T-helper 2 cell treated with Interferon-gamma antibody and Interleukin-4, amounts not matched to agents 5 μg/mL and 100 μg/mL, for 36 hours (primary cell): ENCODE measurements around the gene ATP13A1.
"Not testable (repeated sequence)": the region's sequence is repeated elsewhere in the genome, so short reads cannot be mapped to it uniquely, and the experiment has no call there.

ENCODE experiments used
- DNase-seq: peaks from one replicate; pipeline ENCODE4 v3.0.0; 2021; ENCODE audit warnings: low spot score
- H3K27ac Mint-ChIP-seq: one replicate; pipeline ENCODE4 v1.8.0; 2021; ENCODE audit warnings: mild to moderate bottlenecking, mixed read lengths
- H3K27me3 Mint-ChIP-seq: one replicate; pipeline ENCODE4 v1.8.0; 2021; ENCODE audit warnings: low read depth, mixed read lengths
- H3K36me3 Mint-ChIP-seq: one replicate; pipeline ENCODE4 v1.8.0; 2021; ENCODE audit warnings: low read depth, mixed read lengths
- H3K4me1 Mint-ChIP-seq: one replicate; pipeline ENCODE4 v1.8.0; 2021; ENCODE audit warnings: low read depth, mixed read lengths
- H3K4me3 Mint-ChIP-seq: one replicate; pipeline ENCODE4 v1.8.0; 2022; ENCODE audit warnings: mild to moderate bottlenecking, moderate library complexity, mixed read lengths
- H3K9me3 Mint-ChIP-seq: one replicate; pipeline ENCODE4 v1.8.0; 2021; ENCODE audit warnings: mixed read lengths

Gene ATP13A1

DNA sequence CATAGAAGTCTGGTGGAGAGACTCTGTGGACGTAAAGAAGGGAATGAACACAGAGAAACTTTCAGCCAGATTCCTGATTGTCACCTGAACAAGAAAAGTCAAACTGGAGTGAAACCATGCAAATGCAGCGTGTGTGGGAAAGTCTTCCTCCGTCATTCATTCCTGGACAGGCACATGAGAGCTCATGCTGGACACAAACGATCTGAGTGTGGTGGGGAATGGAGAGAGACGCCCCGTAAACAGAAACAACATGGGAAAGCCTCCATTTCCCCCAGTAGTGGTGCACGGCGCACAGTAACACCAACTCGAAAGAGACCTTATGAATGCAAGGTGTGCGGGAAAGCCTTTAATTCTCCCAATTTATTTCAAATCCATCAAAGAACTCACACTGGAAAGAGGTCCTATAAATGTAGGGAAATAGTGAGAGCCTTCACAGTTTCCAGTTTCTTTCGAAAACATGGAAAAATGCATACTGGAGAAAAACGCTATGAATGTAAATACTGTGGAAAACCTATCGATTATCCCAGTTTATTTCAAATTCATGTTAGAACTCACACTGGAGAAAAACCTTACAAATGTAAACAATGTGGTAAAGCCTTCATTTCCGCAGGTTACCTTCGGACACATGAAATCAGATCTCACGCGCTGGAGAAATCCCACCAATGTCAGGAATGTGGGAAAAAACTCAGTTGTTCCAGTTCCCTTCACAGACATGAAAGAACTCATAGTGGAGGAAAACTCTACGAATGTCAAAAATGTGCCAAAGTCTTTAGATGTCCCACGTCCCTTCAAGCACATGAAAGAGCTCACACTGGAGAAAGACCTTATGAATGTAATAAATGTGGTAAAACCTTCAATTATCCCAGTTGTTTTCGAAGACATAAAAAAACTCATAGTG is 15.9 kb upstream of the ATP13A1 start:
- DNase-seq, result no peak
- no peak overlapping the region for H3K27ac Mint-ChIP-seq
- no peaks in the 10 kb centered on the region for H3K27me3 Mint-ChIP-seq
- H3K36me3 Mint-ChIP-seq, result peaks cover 95% of the 10 kb centered on the region
- H3K4me1 Mint-ChIP-seq, result no peaks in the 10 kb centered on the region
- H3K4me3 Mint-ChIP-seq, result no peak overlapping the region
- peaks cover 73% of the 10 kb centered on the region for H3K9me3 Mint-ChIP-seq

DNA sequence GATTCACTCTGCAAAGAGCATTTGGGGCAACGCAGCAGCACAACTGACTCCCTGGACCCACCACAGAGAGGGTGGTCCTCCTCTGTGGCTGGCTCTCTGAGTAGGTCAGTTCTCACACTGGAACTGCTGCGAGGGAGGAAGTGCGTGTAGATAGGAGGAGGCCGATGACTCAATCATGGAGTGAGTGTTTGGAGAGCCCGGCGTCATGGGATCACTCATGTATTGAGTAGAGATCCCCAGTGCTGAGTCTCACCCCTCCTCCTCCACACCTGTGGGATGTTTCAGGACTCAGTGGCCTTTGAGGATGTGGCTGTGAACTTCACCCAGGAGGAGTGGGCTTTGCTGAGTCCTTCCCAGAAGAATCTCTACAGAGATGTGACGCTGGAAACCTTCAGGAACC is 14.1 kb upstream of the ATP13A1 start:
- Mint-ChIP-seq H3K4me3 (no peak overlapping the region), H3K36me3 (peaks cover 93% of the 10 kb centered on the region), H3K27me3 (no peaks in the 10 kb centered on the region), H3K27ac (no peak overlapping the region), H3K4me1 (no peaks in the 10 kb centered on the region), H3K9me3 (peaks cover 64% of the 10 kb centered on the region)
- DNase-seq, result no peak

- H3K9me3 Mint-ChIP-seq, result peaks cover 57% of the 10 kb centered on the region
- no peak overlapping the region for H3K4me3 Mint-ChIP-seq
- H3K4me1 Mint-ChIP-seq, result peaks cover 5% of the 10 kb centered on the region
- DNase-seq, result no peak
- H3K27me3 Mint-ChIP-seq, result no peaks in the 10 kb centered on the region
- H3K36me3 Mint-ChIP-seq, result peaks cover 92% of the 10 kb centered on the region
- H3K27ac Mint-ChIP-seq, result no peak overlapping the region
Observed at GRCh38 chr19:19674315-19674714, 10.8 kb upstream of the ATP13A1 start.

GRCh38 chr19:19672816-19673215 is 9.3 kb upstream of the ATP13A1 start:
- Mint-ChIP-seq H3K4me1 (peaks cover 11% of the 10 kb centered on the region), H3K4me3 (no peak overlapping the region), H3K27ac (no peak overlapping the region), H3K36me3 (peaks cover 83% of the 10 kb centered on the region), H3K9me3 (peaks cover 46% of the 10 kb centered on the region), H3K27me3 (no peaks in the 10 kb centered on the region)
- no peak for DNase-seq

DNA sequence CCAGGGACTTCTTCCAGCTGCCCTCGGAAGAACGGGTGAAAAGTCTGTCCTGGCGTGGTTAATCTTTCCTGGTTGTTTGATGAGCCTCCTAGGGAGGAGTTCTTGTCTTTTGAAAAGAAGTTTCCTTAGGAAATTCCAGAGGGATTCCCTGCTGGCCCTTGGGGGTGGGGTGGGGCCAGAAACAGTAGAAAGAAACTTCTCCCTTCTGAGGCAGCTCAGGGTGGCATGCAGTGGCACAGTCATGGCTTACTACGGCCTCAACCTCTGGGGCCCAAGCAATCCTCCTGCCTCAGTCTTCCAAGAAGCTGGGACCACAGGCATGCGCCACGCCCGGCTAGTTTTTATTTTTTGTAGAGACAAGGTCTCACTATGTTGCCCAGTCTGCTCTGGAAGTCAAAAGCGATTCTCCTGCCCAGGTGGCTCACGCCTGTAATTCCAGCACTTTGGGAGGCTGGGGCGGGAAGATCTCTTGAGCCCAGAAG is 6.6 kb upstream of the ATP13A1 start:
- H3K27ac Mint-ChIP-seq, result peak overlapping the region; percentile 97
- H3K36me3 Mint-ChIP-seq, result peaks cover 63% of the 10 kb centered on the region
- peak overlapping the region; percentile 86 for H3K4me3 Mint-ChIP-seq
- no peak for DNase-seq
- H3K27me3 Mint-ChIP-seq, result no peaks in the 10 kb centered on the region
- H3K4me1 Mint-ChIP-seq, result peaks cover 13% of the 10 kb centered on the region
- peaks cover 25% of the 10 kb centered on the region for H3K9me3 Mint-ChIP-seq

DNA sequence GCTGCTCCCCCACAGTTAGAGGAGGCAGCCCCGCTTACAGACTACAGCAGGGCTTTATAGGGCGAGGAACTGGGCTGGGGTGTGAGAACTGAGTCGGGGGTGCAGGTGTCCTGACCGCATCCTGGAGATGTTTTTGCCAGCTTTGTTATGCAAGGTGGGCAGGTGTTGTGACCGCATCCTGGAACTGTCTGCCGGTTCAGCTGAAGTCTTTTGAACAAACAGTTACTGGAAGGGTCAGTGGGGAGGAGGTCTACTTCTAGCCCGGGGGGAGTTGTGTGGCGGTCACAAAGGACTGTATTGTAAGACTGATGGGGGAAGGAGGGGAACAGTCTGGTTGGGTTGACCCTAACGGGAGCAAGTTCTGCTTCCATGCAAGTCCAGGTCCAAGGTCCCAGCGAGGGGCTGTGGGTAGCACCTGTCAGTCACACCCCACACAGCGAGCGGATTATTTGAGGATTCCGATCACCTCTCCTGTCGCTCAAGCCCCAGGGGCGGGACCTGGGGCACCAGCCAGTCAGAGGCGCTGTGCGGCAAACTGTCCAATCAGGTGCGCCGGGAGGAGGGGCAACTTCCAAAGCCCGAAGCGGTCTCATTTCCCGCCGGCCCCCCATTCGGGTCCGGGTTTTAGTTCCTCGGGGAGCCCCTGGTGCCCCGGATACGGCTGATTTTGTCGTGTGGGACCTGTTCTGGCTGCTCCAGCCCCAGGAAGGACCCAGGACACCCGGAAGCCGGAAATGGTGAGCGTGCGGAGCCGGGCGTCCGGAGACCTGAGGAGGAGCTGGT is 4.9 kb upstream of the ATP13A1 start, which contains the start of gene ZNF101:
ZNF101 (plus strand) TSS at position 610 of the 783 bp plus-strand sequence; CDS start at position 735, 125 bp downstream.
- H3K9me3 Mint-ChIP-seq, result peaks cover 17% of the 10 kb centered on the region
- DNase-seq, result peak; percentile 95
- H3K27ac Mint-ChIP-seq, result peak within 1 kb of the TSS; percentile 97
- H3K4me1 Mint-ChIP-seq, result peaks cover 15% of the 10 kb centered on the region
- H3K36me3 Mint-ChIP-seq, result peaks cover 51% of the 10 kb centered on the region
- peak within 1 kb of the TSS; percentile 88 for H3K4me3 Mint-ChIP-seq
- H3K27me3 Mint-ChIP-seq, result no peaks in the 10 kb centered on the region

GRCh38 chr19:19665420-19665948 is 2.0 kb upstream of the ATP13A1 start:
- Mint-ChIP-seq H3K4me1 (peaks cover 33% of the 10 kb centered on the region), H3K36me3 (peaks cover 40% of the 10 kb centered on the region), H3K4me3 (peak overlapping the region; percentile 34)
- not testable (repeated sequence) for H3K27ac Mint-ChIP-seq, H3K9me3 Mint-ChIP-seq, H3K27me3 Mint-ChIP-seq, DNase-seq

DNA sequence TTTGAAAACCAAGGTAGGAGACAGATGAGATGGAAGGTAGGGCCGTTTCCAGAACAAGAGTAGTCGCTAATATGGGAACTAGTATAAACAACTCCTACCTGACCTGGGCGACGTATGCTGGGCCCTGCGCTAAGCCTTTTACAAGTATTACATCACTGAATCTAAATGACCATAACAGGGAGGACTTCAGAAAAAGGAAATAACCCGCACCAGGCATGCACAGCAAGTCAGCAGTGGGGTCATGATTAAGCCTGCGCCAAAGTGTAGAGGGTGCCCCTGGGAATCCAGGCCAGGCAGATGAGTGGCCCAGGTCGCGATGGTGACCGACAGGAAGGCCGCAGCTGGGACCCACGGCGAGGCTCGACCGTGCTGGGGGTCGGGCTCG is 613 bp downstream of the ATP13A1 start:
- H3K4me1 Mint-ChIP-seq, result peaks cover 24% of the 10 kb centered on the region
- no peak for DNase-seq
- H3K27me3 Mint-ChIP-seq, result no peaks in the 10 kb centered on the region

DNA sequence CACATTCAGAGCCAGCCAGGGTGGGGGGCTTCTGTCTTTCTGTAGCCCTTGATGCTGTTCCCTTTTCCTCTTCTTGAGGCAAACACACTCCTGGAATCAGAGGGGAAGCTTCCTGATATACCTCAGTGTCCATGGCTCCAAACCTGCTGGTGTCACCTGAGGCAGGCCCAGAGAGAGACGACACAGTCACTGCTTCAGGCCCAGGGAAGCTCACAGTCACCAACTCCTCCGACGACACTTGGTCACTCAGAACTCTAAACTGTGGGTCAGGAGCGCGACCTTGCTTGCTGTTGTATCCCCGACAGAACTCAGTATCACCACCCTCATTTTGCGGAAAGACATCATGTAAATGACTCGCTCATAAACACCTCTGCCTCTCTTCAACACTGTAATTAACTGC is 1.1 kb downstream of the ATP13A1 start:
- Mint-ChIP-seq H3K4me3 (peak overlapping the region; percentile 90), H3K4me1 (peaks cover 21% of the 10 kb centered on the region), H3K27me3 (no peaks in the 10 kb centered on the region), H3K27ac (peak overlapping the region; percentile 90), H3K36me3 (peaks cover 38% of the 10 kb centered on the region), H3K9me3 (peaks cover 4% of the 10 kb centered on the region)
- DNase-seq, result no peak

More for the DNA sequence above, 613 bp downstream of the ATP13A1 start:
- peaks cover 38% of the 10 kb centered on the region for H3K36me3 Mint-ChIP-seq
- H3K9me3 Mint-ChIP-seq, result peaks cover 4% of the 10 kb centered on the region
- peak overlapping the region; percentile 90 for H3K27ac Mint-ChIP-seq
- H3K4me3 Mint-ChIP-seq, result peak overlapping the region; percentile 90

DNA sequence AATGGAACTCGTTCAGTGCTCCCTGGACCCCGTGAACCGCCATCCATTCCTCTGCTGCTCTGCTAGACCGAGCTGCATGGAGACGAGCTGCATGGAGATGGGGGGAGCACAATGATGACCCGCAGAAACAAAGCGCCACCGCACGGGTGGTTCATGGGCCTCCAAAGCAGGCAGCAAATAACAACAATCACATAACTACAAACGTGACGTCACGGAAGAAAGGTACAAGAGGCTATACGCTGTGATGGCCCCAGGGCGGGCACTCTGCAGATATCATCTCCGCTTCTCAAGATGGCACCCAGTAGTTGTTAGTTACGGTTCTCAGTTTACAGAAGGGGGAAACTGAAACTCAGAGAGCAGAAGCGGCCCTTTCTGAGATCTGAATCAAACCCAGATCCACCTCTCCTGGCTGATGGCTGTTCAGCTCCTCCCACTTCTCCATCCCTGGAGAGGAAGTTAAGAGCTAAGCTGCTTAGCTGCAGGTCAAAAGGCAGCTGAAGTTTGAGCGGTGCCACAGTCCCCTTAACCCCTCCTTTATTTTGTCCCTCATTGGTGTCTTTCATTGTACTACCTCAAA is 1.7 kb downstream of the ATP13A1 start:
- DNase-seq, result peak; percentile 26
- Mint-ChIP-seq H3K4me1 (peaks cover 21% of the 10 kb centered on the region), H3K27ac (peak overlapping the region; percentile 90), H3K4me3 (peak overlapping the region; percentile 90), H3K27me3 (no peaks in the 10 kb centered on the region), H3K9me3 (peaks cover 1% of the 10 kb centered on the region), H3K36me3 (peaks cover 39% of the 10 kb centered on the region)

GRCh38 chr19:19661141-19661674 is 2.3 kb downstream of the ATP13A1 start:
- Mint-ChIP-seq H3K9me3 (no peaks in the 10 kb centered on the region), H3K36me3 (peaks cover 38% of the 10 kb centered on the region), H3K4me3 (peak overlapping the region; percentile 90), H3K27ac (peak overlapping the region; percentile 90), H3K4me1 (peaks cover 21% of the 10 kb centered on the region), H3K27me3 (no peaks in the 10 kb centered on the region)
- no peak for DNase-seq

GRCh38 chr19:19659646-19660245 is 3.7 kb downstream of the ATP13A1 start:
- peaks cover 21% of the 10 kb centered on the region for H3K4me1 Mint-ChIP-seq

DNA sequence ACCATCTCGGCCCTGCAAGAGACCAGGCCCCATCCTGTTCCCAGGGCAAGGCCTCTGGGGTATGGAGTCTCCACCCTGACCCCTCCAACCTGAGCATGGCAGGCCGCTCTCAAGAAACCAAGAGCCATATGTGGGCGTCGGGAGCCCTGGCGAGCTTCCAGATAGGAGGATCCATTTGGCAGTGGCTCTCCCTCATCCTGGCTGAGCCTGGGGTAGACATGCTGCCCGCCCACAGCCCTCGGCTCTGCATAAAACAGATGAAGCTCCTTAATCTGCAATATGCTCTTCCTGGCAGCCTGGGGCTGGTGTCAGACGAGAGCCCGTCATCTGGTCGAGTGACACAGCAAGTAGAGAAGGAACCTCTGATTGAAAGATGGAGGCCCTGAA is 6.1 kb downstream of the ATP13A1 start:
- no peak overlapping the region for H3K27ac Mint-ChIP-seq
- H3K4me1 Mint-ChIP-seq, result peaks cover 15% of the 10 kb centered on the region
- no peak for DNase-seq
- peaks cover 57% of the 10 kb centered on the region for H3K36me3 Mint-ChIP-seq
- no peaks in the 10 kb centered on the region for H3K9me3 Mint-ChIP-seq
- H3K4me3 Mint-ChIP-seq, result no peak overlapping the region
- no peaks in the 10 kb centered on the region for H3K27me3 Mint-ChIP-seq

More at GRCh38 chr19:19659646-19660245, 3.7 kb downstream of the ATP13A1 start:
- no peak for DNase-seq
- Mint-ChIP-seq H3K27ac (no peak overlapping the region), H3K9me3 (no peaks in the 10 kb centered on the region), H3K36me3 (peaks cover 45% of the 10 kb centered on the region), H3K27me3 (no peaks in the 10 kb centered on the region), H3K4me3 (no peak overlapping the region)
